GM21717 (cell line): Measurements from ENCODE around the gene LYL1.

Experiments
- ATAC-seq: cut with Tn5 transposase; IDR thresholded peaks from one replicate; pipeline ENCODE4 v1.9.1; 2021; ENCODE audit warnings: mild to moderate bottlenecking, moderate library complexity; ENCODE audit not compliant: unreplicated experiment

Gene LYL1

DNA sequence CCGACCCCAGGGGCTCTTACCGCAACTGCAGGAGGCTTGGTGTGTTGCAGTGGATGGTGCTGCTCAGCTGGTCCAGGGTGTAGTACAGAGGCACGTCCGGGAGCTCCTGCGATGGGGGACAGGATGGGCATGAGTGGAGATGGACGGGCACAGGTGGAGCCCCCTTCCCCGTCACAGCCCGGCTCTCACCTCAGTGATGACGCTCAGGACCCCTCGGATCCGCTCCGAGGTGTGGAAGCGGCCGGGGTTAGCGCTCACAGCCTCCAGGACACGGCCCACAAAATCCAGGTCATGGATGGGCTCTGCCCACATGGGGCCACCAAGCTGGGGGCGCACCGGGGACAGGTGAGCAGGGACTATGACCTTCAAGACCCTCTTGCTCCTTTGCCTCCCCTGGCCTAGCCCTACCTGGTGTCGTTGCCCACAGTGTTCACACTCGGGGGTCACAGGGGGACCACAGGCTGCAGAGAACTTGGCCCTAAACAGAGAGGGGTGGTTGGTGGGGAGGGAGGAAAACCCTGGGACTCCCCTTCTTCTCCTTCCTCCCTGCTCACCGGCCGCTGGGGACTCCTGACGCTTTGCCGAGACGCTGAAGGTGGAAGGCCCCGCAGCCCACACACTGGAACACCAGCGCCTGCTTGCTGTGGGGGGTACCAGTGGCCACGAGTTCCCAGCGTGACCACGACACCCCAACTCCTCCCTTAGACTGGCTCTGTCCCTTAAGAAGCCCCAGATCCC lies 6.9 kb upstream of the LYL1 start:
- no peak for ATAC-seq

DNA sequence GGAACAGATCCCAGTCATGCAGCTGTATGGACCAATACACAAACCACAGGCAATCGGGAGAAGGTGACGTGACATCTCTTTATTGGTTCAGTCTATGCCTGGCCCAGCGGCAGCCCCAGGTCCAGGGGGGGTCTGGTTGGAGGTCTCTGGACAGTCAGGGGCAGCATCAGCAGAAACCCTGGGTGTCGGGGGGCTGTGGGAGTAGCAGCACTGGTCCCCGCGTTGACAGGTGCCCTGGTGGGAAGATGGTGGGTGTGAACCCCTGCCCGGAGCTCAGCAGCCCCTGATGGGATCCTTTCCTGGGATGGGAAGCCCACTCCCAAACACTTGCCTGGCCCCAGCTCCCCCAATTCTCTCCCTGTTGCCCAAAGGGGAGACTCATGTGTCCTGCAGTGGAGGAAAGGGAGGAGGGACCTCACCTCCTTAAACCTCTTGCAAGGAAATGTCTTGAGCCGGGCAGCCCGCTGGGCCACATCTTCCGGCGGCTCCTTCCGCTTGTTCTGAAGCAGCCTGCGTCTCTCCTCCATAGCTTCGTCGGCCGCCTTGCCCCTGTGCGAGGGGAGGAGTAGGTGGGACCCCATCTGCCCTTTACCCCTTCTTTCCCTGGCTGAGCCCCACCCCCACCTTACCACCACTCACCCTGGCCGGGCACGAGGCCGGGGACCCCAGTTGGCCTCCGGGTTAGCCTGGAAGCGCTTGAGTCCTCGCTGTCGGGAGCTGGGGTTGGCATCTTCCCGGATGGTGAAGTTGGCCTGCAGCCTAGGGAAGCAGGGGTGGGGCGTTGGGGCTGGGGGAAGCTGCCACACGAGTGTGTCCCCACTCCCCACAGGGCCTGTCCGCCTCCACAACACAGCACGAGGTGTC lies 2.4 kb upstream of the LYL1 start:
- no peak for ATAC-seq

DNA sequence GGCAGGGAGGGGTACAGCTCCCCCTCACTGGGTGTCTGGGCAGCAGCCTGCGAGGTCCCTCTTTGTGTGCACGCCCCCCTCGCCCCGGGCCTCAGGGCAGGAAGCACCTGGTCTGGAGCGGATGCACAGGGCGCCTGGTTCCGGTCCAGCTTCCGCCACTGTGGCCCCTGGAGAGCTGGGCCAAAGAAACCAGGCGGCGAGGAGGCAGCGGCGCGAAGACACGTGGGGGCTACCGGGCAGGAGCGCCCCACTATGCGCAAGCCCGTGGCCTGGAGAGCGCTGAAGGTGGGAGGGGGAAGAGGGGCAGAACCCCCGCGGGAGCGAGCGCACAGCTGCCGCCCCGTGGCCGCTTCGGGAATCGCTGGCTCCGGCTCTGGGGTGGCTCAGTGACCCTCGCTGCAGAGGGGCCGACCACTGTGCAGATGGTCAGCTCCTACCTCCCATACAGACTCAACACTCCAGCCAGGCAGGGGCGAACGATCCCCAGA lies 1.7 kb upstream of the LYL1 start:
- no peak for ATAC-seq

DNA sequence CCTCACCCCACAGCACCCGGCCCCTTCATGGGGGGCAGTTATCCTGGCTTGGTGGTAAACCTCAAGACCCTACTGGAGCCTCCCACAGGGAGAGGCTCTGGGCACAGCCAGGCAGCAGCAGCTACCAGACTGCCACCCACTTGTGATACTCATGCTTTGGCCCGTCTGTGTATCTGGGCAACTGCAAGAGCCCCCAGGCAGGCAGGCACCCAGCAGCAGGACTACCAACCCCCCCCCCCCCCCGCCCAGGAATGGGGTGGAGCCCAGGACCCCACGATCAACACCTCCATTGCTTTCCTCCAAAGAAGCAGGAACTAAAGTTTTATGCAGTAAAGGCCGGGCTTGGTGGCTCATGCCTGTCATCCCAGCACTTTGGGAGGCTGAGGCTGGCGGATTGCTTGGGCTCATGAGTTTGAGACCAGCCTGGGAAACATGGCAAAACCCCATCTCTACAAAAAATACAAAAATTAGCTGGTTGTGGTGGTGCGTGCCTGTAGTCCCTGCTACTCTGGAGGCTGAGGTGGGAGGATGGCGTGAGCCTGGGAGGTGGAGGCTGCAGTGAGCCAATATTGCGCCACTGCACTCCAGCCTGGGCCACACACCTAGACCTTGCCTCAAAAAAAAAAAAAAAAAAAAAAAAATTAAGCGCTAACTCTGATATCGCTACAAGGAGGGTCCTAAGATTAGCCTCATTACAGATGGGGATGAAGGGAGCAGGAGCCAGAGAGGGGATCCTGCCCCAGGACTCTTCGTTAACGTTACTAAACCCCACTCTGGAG lies 1.1 kb upstream of the LYL1 start:
- ATAC-seq = no peak

DNA sequence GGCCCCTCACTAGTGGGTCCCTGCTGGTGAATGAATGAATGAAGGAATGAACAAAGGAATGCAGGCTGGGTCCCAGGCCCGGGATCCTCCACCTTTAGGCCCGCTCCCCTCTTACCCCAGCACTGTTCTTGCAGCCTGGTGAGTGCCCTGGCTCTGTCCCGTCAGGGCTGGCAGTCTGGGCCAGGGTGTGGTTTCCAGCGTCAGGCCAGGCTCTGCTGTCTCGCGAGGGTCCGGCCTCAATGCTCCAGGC lies 317 bp downstream of the LYL1 start:
- ATAC-seq = no peak

DNA sequence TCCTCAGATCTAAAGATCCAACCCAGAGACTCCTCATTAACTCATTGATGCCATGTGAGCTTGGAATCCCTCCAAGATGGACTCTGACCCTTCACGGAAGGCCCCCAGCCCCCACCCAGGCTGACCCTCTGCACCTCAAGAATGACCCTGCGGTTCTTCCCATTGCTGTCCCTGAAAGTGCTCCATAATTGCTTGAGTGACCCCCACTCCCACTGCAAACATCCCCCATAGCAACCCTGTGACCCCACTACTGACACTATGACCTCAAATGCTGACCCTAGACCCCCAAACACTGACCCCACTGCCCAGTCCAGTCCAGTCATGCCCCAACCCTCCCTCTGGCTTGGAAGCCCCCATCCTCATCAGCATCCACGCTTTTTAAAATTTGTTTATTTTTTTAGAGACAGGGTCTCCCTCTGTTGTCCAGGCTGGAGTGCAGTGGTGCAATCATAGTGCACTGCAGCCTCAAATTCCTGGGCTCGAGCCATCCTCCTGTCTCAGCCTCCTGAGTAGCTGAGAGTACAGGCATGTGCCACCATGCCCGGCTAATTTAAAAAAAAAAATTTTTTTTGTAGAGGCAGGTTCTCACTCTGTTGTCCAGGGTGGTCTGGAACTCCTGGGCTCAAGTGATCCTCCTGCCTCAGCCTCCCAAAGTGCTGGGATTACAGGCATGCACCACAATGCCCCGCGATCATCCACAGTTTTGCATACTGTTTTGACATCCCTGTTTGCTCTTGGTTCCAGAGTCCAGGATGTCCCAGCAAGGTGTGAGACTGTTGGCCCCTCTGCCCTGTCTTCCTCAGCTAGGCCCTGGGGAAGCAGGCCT lies 855 bp downstream of the LYL1 start:
- ATAC-seq = no peak

DNA sequence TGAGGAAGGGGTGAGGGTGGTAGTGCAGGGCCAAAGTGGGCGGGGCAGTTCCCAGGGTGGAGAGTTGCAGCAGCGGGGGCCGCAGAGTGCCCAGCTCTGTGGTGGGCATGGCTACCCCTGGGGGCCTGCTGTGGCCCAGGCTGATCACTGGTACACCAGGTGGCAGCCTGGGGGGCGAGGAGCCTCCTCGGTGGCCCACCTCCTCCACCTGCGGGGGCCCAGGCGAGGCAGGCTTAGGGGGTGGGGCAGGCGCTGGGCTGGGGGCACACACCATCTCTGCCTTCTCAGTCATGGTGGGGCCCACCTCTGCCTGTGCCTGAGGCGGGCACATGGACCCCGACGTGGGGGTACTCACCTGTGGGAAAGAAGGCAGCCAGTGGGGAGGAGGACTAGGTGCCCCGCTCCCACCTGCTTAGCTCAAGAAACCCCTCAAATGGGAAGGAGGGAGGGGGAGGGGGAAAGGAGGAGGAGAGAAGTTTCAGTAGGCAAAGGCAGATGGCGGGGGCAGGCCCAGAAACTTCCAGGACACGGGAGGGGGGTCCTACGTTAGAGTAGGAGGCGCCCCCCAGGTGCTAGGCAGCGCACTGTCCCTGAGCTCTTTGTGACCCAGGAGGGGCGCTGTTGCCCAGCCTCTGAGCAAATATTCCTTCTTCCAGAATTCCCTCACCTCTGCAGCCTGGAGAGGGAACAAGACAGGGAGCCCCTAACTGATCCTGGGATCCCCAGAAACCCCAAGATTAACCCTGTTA lies 1.6 kb downstream of the LYL1 start:
- ATAC-seq = no peak

DNA sequence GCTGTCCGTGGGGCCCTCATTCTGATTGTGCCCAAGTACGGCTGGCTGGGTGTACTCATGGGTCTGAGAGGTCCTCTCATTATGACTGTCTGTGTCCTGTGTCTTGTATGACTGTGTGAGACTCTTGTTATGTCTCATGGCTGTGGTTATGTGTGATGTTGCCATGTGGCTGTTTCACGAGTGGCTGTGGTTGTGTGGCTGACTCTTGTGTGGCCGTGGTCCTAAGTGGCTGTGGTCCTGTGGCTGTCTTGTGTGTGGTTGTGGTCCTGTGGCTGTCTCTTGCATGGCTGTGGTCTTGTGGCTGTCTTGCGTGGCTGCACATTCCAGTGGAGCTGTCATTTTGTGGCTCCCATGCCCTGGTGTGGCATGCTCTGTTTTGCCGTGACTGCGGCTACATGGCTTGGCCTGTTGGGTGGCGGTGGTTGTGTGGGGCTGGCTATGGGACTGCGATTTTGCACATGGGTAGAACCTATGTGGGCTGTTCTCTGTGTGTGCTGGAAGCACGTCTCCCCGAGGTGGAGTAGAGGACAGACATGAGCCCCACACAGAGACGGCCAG lies 2.5 kb downstream of the LYL1 start:
- ATAC-seq = no peak

DNA sequence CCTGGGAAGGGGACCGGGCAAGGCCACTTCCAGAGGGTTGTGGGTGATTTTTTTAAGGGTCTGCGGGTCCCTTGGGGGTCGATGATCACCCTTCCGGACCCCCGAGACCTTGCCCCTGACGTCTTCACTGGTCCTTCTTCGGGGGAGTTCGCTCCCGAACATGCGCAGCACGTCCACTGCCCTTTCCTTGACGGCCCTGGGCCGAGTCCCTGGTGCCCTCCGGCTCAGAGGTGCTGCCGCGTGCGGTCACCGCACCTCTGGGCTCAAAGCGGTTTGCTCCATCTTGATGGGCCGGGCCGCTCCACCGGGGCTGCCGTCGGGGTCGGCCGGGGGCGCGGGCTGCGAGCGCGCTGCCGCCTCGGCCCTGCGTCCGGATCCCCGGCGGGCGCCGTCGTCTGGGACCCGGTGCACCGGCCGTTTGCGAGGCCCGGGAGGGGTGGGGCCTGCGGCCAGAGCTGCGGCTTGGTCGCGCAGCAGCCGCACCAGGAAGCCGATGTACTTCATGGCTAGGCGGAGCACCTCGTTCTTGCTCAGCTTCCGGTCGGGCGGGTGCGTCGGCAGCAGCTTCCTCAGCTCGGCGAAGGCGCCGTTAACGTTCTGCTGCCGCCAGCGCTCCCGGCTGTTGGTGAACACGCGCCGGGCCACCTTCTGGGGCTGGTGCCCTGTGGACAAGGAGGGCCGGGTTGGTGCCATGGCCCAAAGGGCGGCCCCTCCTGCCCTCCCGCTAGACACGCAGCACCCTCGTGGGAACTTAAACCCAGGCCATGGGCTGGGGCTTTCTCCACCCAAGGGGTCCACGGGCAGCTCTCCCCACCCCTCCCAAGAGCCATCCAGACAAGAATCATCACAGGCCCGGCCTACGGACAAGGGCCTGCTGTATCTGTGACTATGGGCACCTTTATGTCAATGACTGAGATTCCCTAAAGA lies 3.3 kb downstream of the LYL1 start:
- no peak for ATAC-seq

DNA sequence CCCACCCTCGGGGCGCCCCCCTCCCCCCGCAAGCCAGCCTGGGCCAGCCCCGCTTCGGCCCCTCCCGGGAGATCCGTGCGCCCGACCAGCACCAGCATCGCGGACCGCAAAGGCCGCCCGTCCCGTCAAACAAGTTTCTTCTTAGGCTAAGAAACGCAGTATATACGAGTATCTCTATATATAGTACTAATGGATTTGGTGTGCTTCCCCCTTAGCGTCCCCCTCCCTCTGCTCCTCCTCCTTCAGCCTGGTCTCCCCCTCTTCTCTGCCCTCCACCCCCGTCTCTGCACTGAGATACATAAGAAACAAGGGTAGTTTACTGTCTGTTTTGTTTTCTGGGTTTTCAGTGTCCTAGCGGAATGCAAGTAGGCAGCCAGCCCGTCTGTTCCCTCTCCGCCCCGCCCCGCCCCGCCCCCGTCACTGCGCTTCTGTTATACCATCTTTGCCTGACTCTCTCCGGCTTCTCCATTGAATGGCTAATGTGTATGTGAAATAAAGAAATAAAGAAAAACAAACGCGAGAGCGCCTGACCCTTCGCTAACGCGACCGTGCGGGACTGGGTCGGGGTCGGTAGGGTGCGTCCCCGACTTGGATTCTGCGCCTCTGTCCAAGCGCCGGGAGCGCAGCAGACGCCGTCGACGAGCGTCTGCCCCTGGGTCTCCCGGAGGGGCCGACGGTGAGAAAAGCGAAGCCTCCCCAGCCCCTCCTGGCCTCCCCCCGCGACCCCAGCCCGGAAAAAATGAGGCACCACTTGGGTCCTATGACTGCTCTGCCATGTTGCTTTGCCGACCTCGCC lies 4.2 kb downstream of the LYL1 start:
- ATAC-seq = no peak

DNA sequence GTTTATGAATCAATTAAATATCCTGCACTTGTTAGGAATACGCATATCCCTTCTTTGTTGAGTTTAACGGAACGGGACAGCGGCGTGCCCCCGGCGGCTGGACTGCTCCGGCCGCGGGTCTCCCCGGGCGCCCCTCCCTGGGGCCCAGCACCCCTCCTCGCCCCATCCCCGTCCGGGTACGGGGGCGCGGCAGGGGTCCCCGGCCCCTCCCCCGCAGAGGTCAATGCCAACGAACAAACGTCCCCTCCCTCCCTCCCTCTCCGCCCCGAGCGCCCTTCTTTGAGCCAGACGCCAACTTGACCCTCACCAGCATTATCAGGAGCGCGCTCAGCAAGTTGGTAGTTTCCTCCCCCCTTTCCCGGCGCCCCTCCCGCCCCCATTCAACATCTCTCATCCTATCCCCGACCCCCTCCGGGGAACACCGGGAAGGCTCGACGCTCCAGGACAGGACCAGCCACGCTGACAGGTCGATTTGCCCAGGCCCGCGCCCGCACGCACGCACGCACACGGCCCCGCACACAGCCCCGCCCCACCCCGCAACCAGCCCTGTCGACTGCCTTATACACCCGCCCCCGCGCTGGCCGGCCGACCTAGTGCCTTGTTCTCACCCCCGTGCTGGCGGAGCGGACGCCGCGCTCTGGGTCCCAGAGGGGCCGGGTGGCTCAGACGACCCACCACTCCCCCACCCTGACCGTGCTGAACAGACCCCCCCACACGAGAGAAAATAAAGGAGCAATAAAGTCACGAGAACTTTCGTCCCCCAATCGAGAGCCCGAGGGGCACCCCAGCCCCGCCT lies 5.0 kb downstream of the LYL1 start:
- no peak for ATAC-seq

DNA sequence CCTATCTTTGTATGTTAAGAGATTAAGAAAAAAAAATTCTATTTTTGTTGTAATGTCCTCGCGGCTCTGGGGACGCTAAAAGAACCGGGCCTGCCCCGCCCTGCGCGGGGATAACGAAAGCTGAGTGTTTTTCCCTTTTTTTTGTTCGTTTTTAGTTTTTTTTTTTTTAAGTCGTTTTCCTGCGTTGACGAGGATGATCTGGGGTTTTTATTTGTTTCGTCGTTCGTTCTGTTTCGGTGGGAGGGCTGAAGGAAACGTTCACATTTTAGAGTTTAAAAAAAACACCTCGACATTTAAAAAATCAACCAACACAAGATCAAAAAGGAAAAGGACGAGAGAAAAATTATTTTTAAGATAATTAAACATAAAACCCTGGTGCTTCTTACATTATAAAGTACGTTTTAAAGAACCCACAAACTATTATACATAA lies 5.6 kb downstream of the LYL1 start:
- no peak for ATAC-seq

DNA sequence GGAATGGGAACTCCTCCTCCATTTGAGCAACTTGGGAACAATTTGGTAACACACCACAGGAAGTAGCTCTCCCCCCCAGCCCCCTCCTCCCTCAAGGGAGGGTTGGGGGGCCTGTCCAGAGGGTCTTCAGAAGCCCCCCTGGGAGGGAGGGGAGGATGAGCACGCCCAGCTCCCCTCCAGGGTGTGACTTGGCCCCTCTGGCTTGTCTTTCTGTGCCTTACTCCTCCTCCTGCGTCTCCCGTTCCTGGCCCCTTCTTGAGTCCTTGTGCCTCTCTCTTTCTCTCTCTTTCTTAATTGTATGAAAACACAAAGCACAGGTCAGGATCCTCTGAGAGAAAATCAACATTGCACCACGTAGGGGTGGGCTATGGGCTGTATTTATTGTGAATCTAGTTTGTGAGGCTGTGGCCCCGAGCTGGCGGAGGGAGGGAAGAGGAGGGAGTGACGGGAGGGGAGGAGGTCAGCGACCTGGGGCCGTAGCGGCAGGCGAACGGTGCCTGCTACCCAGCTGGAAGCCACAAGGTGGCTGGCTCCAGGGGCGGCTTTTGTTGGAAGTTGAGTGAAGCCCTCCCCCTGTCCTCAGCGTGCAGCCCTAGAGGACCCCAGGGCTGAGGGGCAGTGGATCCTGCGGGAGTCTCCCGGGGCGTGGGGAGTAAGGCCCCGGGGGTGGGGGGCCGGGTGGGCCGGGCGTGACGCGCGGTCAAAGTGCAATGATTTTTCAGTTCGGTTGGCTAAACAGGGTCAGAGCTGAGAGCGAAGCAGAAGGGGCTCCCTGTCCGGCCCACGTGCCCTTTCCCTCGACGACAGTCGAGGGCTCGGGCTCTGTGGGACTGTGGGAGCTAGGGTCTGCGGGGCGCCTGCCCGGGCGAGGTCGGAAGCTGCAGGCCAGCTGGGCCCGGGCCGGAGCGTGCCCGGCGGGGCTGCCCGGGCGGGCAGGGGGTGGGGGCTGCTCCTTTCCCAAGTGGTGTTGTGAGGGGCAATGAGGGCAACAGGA lies 6.4 kb downstream of the LYL1 start:
- no peak for ATAC-seq

DNA sequence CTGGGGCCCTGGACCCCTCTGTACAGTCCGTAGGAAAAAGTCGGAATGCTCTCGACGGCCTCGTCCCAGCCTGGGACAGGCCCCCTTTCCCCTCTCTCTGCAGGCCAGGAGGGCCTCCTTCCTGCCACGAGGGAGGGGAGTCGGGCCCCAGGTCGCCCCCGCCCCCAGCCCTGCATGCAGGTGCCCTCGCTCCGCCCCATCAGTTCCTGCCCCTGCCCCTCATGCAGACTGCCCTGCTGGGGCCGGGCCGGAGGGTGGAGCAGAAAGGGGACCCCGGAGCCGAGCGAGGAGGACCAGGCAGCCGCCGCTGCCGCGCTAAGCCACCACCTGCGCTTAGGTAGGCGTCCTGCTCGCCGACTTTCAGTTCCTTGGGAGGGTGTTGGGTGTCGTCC lies 7.3 kb downstream of the LYL1 start:
- no peak for ATAC-seq

DNA sequence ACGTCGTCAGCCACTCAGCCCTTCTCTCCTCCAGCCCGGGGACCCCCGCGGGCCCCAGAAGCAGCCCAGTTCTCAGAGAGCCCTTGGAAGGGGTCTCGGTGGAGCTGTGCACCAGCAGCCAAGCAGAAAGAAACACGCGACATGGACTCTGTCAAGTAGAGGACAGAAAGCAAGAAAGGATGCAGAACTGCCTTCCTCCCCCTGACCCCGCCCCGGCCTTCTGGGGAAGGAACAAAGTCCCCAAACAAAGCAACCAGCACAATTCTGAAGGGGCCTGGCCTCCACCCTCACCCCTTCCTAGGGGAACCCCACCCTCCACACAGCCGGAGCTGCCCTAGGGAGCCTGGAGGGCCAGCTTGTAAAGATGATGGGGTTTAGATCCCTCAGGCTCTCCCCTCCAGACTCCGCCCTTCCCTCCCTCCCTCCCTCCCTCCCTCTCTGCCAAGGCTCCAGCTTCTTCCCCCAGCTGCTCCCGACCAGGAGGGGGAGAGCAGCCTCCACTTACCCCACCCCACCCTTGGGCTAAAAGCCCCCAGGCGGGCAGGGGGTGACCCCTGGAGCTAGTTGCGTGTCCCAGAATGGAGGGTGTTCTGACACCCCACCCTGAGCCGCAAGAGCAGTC lies 7.8 kb downstream of the LYL1 start:
- no peak for ATAC-seq

DNA sequence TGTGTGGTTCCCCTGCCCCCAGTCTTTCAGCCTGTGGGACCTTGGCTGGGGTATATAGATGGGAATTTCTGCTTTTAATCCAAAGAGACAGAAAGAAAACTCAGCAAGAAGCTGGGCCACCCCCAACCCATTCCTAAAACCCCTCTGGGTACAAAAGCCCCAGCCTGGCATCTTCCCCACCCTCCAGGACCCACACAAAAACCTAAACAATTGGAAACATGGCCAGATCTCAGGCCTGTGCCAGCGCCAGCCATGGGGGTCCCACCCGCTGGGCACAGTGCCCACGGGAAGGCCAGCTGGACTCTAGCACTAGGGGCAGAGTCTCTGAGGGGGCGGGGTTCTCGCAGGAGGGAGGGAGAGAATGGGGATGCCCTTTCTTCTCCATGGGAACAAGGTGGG lies 8.6 kb downstream of the LYL1 start:
- no peak for ATAC-seq
